Stimulated activated CD4-positive, alpha-beta T cell treated with anti-CD3 and anti-CD28 coated beads, Interleukin-15, amount 100 ng/mL, for 48 hours (primary cell): Measurements from ENCODE around the gene VSIG10L2.

Experiments
- DNase-seq, 2 donors: peaks; one replicate each; pipeline ENCODE4 v3.0.0-alpha.2; 2020; ENCODE audit warnings: low read depth in 2 of 2

Gene VSIG10L2

DNA sequence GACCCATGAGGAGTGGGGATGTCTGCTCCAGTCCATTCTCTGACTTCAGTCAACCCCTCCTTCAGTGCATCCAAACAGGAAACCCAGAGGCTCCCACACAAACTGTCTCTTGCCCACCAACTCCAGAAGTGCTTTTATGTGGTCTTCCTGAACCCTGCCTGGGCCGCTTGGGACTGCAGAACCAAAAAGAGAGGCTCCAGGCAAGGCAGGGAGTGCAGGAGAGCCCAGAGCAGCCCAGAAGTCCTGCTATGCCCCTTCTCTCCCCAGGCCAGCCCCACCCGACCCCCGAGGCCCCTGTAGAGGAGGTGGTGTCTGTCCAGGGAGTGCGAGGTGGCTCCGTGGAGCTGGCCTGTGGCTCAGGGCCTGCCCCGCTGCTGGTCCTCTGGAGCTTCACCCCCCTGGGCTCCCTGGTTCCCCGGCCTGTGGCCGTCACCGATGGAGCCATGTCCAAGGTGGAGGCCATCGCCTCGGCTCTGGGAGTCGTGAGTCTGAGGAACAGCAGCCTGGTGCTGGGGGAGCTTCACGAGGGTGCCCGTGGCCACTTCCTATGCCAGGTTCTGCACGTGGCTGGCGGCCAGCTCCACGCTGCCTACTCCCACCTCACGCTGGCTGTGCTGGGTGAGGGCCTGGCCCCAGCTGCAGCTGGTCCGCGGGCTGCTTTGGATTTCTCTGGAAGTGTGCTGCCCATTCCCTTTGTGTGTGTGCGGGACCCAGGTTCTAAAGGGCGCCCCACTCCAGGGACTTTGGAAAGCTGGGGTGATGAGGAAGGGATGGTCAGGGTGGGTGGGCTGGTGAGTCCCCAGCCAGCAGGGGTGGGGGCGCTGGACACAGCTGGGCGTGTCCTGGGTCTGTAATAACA, 1.8 kb downstream of the VSIG10L2 start:
- no peak for DNase-seq

DNA sequence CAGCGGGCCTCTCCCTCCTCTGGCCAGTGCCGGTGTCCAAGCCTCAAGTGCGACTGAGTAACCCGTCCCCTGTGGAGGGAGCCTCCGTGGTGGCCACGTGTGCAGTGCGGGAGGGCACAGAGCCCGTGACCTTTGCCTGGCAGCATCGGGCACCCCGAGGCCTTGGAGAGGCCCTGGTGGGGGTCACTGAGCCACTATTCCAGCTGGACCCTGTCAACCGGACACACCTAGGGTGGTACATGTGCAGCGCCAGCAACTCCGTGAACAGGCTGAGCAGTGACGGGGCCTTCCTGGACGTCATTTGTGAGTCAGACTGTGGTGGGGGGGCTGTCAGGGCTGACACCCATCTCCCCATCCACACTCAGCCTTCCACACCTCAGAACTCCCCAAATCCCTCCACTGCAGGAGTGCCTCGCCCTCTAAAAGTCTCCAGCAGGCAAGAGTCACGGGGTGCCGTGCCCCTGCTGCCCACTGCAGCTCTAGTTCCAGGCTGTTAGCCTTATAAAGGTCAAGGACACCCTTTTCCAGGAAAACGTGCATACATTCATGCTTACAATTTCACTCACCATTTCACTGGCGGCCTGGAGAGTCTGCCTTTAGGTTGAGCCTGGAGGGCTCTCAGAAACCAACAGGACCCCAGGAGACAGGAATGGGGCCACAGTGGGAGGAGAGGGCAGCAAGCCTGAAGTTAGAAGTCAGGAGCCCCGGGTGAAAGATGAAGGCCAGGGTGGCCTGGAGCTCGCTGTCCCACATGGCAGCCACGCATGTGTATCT, 2.6 kb downstream of the VSIG10L2 start:
- DNase-seq: no peak

DNA sequence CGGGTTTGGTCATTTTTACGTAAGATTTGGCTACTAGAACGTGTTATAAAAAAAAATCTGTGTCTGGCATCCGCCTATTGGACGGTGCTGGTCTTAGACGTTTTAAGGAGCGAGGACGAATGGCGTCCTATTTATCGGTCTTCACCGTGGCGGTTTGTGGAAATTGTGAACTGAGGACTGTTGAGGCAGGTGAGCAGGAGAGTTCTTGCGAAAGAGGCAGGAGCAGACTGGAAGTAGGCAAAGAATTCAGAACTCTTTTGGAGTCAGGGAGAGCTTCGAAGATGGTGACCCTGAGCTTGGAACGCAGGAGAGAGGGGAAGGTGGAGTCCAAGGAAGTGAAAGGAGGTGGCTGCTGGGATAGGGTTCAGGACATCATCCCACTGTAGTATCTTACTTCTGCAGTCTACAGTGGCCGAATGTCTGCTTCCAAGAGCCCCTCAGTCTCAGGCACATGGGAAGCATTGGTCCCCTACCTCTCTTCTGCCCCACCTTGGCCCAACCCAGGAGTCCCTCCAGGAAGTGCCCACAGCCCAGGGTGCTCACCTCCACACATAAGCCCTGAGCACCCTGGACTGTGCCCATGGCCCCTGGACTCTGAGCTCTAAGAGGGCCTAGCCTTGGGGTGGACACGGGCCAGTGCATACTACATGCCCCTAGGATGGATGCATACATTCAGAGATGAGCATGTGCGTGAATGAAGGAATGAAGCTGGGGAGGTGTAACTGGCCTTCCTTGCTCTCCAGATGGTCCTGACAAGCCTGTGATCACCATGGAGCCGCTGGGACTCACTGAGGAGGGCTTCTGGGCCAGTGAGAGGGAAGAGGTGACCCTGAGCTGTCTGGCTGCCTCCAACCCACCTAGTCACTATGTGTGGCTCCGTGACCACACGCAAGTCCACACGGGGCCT, 3.7 kb downstream of the VSIG10L2 start:
- no peak for DNase-seq

DNA sequence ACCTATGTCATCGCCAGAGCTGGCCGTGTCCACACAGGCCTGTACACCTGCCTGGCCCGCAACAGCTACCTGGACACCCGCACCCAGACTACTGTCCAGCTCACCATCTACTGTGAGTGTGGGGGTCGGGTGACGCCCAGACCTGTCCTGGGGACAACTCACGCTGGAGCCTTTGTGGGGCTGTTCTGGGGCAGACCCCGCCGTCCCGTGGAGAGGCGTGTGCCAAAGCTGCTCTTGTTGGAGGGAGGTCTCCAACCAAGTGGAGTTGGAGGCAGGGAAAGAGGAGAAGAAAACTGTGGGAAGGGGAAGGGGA, 4.3 kb downstream of the VSIG10L2 start:
- DNase-seq: no peak

DNA sequence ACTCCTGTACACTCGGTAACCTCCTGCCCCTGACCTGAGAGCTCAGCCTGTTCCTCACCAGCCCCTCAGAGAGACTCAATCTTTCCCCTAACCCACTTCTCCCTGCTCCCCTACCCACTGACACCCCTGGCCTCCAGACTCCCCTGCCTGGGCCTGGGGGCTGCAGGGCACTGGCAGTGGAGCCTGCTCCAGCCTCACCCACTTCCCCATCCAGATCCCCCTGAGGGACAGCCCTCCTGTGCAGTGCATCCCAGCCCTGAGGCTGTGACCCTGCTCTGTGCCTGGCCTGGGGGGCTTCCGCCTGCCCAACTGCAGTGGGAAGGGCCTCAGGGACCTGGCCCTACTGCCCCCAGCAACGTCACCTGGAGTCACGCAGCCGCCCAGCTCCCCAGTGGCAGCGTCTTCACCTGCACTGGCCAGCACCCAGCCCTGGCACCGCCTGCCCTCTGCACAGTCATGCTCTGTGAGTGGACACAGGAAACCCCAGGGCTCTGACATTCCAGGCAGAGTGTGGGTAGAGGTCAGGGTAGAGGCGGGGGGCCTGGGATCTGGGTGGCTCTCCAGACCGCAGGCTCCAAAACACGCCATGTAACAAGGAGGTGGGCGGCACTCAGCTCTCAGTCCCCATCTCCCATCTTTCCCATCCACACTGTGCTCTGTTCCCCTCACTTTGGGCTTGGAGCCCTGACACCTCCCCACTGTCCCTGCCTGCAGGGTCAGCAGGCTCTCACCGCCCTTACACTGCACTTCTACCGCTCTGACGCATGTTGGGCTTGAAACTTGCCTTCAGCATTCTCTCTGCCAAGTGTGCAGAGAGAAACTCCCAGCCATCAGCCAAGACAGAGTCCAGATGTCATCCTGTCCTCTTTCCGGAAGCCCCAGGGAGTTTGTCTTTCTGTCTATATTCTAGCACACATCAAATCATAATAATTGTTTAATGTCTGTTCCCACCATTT, 5.1 kb downstream of the VSIG10L2 start:
- no peak for DNase-seq

DNA sequence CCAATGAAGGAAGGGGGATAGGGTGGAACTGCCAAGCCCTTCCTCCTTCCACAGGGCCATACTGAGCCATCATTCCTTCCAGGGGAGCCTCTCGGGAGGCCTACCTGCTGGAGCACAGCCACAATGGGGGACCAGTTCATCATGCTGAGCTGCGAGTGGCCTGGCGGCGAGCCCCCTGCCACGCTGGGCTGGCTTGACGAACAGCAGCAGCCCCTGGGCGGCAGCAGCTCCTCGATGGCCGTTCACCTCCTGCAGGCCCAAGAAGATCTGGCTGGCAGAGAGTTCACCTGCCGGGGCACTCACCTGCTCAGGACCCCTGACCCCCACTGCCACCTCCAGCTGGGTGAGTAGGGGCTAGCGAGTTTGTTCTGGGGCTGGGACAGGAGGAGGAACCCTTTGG, 5.9 kb downstream of the VSIG10L2 start:
- no peak for DNase-seq

DNA sequence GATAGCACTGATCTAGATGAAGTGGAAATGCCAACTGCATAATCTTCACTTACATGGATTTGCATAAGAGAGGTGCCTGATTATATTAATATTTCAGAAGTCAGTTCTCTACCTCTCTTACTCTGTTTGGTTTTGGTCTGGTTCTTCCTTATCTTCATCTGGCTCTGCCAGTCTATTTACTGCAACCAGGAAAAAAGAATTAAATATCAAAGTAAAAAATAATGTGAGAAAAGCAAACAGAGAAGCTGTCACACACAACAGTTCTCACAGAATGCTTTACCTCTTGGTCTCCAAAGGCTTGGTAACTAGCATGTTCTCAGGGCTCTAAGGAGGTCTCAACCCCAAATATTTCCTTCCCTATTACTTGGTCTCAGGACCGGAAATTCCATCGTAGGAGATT, 6.7 kb downstream of the VSIG10L2 start:
- no peak for DNase-seq

DNA sequence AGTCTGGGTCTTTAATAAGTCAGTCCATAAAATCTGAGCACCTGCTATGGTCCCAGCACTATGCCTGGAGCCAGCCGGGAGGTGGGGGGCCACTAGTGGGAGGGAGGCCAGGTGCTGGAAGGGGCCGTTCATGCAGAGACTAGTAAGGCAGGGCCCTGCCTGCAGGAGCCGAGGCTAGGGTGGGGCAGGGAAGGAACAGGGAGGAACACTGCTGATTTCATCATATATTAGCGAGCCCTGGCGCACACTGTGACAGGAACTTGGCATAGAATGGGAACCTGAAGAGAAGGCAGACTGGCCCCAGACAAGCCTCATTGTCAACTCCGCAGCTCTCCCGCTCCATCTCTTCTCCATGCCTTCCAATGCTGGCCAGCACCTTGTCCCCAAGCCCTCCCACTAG, 7.1 kb downstream of the VSIG10L2 start:
- DNase-seq: no peak

DNA sequence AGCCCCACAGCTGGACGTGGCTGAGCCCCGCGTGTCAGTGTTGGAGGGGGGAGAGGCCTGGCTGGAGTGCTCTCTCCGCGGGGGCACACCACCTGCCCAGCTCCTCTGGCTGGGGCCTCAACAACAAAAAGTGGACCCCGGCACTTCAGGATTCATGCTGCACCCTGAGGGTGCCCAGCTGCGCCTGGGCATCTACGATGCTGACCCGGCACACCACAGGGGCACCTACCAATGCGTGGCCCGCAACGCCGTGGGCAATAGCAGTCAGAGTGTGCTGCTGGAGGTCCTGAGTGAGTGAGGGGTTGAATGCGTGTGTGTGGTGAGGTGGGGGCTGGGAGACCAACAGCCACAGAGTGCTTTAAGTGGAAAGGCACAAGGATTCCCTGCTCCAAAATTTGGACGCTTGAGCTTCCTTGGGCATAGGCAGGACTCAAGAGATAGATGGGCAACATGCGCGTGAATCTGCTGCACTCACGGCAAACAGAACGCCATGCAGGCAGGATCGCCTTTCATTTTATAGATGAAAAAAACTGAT, 7.6 kb downstream of the VSIG10L2 start:
- DNase-seq: no peak

DNA sequence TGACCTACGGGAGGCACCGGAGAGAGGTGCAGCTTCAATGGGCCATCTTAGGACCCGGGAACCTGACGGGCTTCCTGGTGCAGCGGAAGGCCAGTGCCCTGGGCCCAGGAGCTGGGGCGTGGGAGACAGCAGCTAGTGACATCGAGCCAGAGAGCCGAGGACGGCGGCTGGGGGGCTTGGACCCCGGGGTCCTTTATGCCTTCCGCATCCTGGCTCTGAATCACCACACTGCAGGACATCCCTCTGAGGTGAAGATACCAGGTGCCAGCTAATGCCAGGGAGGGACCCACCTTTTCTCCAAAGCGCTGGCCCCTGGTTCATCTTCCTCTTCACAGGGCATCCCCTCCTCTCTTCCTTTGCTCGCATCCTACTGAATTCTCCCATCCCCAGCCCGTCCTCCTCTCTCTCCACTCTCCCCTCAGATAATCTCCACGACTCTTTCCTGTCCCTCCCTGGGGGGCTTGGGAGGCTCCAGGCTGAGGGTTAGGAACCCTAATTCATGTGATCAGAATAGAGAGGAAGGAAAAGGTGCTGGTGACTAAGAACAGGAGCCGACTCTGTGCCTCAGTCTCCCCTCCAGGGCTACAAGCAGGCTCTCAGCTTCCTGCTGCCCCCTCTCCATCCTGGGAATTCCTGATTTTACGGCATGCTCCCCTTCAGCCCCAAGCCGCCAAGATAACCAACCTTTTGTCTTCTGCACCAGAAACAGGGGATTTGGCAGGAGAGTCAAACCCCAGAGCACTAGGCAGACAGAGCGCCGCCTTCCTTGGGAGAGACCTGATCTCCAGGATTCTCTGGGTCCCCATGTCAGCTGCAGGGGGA, 8.5 kb downstream of the VSIG10L2 start:
- DNase-seq: no peak

DNA sequence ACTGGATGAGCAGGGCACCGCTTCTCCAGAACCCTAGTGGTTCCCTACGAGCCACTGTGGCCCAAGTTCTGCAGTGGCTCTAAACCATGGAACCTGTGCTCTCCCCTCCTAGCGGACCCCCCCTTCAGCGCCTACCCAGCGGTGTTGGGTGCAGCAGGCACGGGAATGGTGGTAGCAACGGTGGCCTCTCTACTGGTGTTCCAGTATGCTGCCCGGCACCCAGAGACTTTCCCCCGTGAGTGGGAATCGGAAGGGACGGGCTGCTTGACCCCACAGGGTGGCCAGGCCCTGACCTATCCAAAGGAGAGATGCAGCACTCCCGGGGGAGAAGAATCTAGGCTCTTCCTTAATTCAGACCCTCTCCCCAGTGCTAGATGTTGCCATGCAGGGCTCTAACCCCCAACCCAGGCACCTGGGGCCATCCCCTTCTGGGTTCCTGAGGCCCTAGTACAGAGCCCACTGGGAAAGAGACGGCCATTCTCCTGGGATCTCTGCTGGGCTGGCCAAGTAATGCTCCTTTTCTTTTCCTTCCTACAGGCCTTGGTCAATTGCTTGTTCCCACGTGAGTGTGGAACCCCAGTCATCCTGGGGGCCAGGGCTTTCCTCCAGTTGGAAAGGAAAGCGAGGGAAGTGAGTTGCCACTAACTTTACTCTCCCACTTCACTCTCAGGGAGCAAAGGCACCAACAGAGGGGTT, 9.2 kb downstream of the VSIG10L2 start:
- no peak for DNase-seq

DNA sequence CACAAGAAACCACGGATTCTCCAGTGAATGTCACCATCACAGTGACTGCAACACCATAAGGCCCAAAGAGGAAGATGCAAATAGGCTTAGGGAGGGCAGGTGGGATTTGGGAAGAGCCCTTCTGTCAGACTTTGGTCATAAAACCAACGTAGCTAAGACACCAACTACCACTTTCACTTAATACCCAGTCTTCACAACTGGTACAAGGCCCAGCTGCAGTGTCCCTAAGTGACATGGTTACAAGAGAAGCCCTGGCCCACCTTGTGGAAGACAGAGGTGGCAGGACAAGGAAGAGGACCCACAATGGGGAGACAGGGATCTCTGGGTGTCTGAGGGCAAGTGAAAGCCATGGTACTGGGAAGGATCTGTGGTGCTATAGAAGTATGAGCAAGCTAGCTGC, 10.0 kb downstream of the VSIG10L2 start:
- DNase-seq: no peak

DNA sequence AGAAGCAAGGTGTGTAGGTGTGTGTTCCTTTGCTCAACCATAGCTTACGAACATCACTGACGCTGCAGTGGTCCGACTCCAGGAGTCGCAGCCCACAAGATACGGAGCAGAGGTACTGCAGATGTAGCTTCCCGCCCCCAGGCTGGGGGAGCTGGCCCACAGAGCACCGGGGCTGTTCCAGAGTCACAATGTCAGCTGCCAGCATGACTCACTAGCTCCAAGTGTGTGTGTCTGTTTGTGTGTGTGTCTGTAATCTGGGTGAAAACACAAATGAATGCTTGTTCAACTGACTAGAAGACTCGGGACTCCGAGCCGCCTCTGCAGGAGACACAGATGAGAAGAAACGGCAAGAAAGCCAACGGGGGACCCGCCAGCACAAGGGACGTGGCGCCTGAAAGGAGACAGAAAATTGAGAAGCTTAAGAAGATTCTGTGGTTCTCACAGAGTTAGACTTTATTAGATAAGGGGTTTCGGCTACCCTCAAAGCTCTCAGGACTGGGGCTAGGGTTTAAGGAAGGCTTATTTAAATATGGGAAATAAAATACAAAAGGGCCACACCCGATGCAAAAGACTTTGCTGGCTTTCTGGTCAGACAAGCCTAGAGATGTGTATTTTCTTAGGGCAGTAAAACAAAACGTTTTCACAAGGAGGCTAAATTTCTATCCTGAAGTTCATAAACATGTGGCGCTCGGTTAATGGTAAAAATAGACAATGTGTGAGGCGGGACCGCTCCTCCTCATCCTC, 10.7 kb downstream of the VSIG10L2 start:
- DNase-seq: no peak

DNA sequence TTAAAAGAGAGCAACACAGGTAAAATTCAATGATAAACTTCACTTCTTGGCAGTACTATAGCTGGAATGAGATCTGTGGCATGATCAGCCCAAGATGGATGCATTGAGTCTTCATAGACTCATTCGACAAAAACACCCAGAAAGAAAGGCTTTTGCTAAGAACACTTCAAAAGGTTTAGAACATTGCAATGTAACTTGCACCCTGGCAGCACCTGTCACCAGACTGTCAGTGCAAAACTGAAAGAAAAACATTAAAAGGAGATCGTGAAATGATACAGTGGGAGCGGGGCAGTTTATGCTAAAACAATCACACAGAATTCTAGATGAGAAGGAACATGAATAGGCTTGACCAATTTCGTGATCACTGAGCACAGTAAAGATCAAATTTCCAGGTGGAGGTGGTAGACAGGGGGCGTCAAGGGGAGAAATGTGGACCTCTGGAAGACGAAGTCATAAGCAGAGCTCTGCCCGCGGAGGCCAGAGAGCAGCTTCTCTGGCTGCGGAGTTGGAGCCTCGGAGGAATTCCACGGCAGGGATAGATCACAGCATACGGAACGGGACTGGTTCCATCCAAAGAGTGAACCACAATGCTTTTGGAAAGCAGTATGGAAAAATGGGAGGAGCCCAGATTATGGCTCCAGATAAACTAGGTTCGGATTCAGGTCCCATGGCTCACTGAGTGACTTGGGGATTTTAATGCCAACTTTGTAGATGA, 11.9 kb downstream of the VSIG10L2 start:
- DNase-seq: no peak

DNA sequence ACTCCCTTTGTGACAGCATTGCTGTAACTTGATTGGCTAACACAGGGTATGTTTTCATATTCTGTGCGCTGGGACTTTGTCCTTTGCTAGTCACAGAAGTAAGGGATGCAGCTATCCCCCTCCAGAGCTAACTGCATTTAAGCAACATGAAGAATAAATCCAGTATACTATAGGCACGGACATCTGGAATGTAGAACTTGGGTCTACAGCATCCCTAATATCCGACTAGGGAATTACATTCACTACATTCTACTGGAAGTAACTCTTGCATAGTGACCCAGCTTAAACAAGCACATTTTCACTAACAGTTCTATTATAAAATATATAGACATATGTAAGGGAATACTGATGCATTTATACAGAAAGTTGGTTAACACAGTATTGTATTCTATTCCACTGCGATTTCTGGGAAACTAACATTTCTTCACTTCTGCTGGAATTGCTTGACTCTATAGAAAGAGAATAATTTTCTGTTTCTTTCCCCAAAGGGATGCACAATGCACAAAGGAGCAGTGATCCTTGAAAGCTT, 13.1 kb downstream of the VSIG10L2 start:
- no peak for DNase-seq

DNA sequence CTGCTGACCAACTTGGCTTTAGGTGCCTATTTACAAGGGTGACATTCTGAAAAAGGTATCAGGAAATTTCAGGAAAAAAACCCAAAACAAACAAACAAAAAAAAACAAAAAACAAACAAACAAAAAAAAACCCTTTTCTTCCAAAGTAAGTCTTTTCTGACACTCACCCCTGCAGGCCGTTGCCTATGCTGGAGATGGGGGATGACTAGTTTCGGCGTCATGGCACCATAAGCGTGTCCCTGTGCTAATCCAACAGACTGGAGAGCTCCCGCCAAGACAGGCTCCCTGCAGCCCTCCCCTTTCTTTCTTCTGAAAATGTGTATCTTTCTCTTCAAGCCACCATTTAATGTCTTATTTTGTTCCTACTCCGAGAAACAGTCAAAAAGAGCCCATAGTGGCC, 13.7 kb downstream of the VSIG10L2 start:
- no peak for DNase-seq

DNA sequence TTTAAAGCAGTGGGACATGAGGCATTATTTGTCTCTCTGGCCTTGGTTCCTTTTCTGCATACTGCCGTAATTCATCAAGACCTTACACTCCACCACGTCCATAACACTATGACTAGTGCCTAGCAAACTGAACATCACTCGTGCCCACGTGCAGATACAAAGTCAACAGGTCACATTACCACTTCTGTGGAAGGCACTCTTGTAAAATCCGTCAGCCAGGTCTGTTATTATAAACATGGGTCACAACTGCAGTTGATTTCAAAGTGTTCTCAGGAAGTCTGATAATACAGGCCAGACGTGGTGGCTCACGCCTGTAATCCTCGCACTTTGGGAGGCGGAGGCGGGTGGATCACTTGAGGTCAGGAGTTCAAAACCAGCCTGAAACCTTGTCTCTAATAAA, 14.1 kb downstream of the VSIG10L2 start:
- no peak for DNase-seq

DNA sequence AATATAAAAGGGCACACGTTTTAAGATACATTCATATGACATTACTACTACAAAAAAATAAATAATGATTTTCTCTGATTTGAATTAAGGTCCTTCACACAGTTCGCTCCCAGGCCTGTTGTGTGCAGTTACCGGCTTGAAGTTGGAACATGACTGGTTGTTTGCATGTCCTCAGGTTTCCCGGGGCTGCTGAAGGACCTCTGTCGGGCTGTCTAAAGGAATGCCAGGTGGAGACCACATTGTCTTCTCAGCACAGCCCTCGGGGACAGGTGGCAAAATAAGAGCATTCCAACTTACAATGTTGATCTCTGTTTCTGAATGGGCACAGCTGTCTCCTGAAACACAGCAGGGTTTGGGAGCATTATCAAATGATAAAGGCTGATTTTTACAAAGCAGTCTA, 14.9 kb downstream of the VSIG10L2 start:
- no peak for DNase-seq
